ENCODE data around the gene OMA1.
"Not testable (repeated sequence)": the region's sequence is repeated elsewhere in the genome, so short reads cannot be mapped to it uniquely, and the experiment has no call there.

The OMA1 gene

GRCh38 chr1:58575551-58576324 is 29.2 kb upstream of the OMA1 start:
- no peak for DNase-seq
- in situ Hi-C loops (cut with HindIII; ENCODE audit: low pct_ligation_motif_present, low pct_unique_long_range_greater_than_20kb, low sequenced_read_pairs) = no loop called here

DNA sequence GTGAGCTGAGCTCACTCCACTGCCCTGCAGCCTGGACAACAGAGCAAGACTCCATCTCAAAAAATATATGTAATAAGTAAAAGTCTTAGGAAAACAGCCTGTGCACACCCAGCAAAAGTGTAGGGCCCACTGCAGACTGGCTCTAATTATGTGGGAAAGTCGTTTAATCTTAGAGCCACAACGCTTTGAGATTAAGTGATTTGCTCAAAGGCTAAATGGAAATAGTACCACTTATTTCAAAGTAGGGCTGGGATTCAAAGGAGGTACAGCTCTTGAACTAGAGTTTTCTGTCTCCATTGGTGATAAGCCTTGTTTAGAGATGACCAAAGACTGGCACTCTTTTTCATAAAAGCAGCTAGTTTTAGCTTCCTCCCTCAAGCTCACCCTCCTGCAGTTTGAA is 28.3 kb upstream of the OMA1 start:
- no peak for DNase-seq
- in situ Hi-C loops (cut with HindIII; ENCODE audit: low pct_ligation_motif_present, low pct_unique_long_range_greater_than_20kb, low sequenced_read_pairs) = no loop called here

- in situ Hi-C loops (cut with HindIII; ENCODE audit: low pct_ligation_motif_present, low pct_unique_long_range_greater_than_20kb, low sequenced_read_pairs) = no loop called here
- DNase-seq = peak; percentile 6
These were observed 27.4 kb upstream of the OMA1 start for GRCh38 chr1:58573705-58574591.

GRCh38 chr1:58573138-58573537 is 26.6 kb upstream of the OMA1 start:
- DNase-seq = no peak
- in situ Hi-C loops (cut with HindIII; ENCODE audit: low pct_ligation_motif_present, low pct_unique_long_range_greater_than_20kb, low sequenced_read_pairs) = no loop called here

DNA sequence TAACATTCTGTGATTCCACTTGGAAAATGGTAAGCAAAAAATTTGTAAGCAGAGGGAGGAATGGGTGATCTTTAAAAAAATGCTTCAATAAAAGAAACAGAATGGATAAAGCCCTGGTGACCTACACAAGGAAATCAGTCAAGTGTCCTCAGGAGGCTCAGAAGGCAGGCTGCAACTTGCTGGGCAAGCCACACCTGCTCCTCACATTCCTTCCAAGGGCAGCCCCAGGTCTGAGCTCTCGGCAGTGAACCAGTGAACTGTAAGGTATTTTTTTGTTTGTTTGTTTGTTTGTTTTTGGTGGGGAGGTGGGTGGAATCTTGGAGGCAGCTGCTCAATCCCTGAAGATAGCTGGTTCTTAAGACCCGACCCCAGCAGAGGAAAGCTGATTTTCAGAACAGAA is 26.2 kb upstream of the OMA1 start:
- DNase-seq = no peak
- in situ Hi-C loops (cut with HindIII; ENCODE audit: low pct_ligation_motif_present, low pct_unique_long_range_greater_than_20kb, low sequenced_read_pairs) = no loop called here

GRCh38 chr1:58571616-58572015 is 25.1 kb upstream of the OMA1 start:
- in situ Hi-C loops (cut with HindIII; ENCODE audit: low pct_ligation_motif_present, low pct_unique_long_range_greater_than_20kb, low sequenced_read_pairs) = no loop called here
- DNase-seq = no peak

DNA sequence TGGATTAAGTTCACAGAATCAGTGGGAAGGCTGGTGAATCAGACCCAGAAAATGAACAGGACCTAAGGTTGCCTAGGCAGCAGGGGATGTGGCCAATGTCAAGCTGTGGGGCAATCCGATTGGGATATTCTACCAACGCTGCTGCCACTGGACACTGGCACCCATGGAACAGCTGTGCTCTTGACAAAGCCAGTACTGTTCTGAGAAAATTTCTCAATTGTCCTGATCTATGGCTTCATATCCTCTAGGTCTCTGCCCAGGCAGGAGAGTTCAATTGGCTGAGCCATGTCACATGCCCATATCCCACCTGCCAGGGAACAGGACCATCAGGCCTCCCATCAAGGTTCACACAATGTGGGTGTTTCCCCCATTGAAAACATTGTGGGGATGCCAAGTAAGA is 24.3 kb upstream of the OMA1 start:
- DNase-seq = no peak
- in situ Hi-C loops (cut with HindIII; ENCODE audit: low pct_ligation_motif_present, low pct_unique_long_range_greater_than_20kb, low sequenced_read_pairs) = no loop called here

DNA sequence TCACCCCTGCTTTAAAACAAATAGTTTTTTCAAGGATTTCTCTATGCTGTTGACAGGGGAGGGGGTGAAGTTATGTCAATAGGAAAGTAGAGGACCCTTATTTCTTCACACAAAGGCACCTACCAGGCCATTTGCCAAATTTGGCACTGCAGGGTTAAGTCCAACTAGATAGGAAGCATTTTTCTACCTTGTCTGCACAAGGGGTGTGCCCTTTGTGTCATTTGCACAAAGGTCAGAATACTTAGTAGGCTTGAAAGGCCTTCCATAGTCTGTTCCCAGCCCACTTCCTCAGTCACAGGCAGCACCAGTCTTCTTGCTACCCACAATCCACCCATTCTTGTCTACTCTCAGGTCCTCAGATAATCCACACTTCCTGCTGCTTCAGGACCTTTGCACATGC is 23.6 kb upstream of the OMA1 start:
- DNase-seq = no peak
- in situ Hi-C loops (cut with HindIII; ENCODE audit: low pct_ligation_motif_present, low pct_unique_long_range_greater_than_20kb, low sequenced_read_pairs) = no loop called here

- no peak for DNase-seq
- in situ Hi-C loops (cut with HindIII; ENCODE audit: low pct_ligation_motif_present, low pct_unique_long_range_greater_than_20kb, low sequenced_read_pairs) = no loop called here
These were observed 22.4 kb upstream of the OMA1 start for GRCh38 chr1:58568911-58569310.

DNA sequence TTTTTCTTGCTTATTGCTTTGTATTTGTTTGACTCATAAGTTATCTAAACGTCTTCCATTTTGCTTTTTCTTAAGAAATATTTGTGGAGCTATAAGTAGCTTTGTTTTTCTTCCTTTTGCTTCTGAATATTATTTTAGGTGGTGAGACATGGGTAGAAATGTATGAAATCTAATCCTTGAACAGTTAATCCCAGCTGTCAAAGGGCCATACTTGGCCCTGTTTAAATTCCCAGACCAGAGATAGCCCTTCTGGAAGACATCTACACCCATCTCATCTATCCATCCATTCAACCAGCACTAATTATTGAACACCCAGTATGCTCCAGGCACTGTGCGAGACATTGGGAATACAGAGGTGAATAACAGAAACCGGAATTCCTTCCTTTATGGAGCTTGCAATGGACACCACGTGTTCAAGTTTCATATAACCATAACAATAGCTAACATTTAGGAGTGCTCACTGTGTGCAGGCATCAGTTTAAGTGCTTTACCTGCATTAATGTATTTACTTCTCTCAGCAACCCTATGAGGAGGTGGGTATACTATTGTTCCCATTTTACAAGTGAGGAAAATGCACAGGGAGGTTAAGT is 21.8 kb upstream of the OMA1 start:
- in situ Hi-C loops (cut with HindIII; ENCODE audit: low pct_ligation_motif_present, low pct_unique_long_range_greater_than_20kb, low sequenced_read_pairs) = no loop called here
- no peak for DNase-seq

- in situ Hi-C loops (cut with HindIII; ENCODE audit: low pct_ligation_motif_present, low pct_unique_long_range_greater_than_20kb, low sequenced_read_pairs) = no loop called here
- DNase-seq = no peak
These were observed 19.8 kb upstream of the OMA1 start for GRCh38 chr1:58566339-58566738.

DNA sequence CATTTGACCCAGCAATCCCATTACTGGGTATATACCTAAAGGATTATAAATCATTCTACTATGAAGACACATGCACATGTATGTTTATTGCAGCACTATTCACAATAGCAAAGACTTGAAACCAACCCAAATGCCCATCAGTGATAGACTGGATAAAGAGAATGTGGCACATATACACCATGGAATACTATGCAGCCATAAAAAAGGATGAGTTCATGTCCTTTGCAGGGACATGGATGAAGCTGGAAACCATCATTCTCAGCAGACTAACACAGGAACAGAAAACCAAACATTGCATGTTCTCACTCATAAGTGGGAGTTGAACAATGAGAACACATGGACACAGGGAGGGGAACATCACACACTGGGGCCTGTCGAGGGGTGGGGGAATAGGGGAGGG is 17.2 kb upstream of the OMA1 start:
- DNase-seq; in situ Hi-C loops (cut with HindIII; ENCODE audit: low pct_ligation_motif_present, low pct_unique_long_range_greater_than_20kb, low sequenced_read_pairs): not testable (repeated sequence)

DNA sequence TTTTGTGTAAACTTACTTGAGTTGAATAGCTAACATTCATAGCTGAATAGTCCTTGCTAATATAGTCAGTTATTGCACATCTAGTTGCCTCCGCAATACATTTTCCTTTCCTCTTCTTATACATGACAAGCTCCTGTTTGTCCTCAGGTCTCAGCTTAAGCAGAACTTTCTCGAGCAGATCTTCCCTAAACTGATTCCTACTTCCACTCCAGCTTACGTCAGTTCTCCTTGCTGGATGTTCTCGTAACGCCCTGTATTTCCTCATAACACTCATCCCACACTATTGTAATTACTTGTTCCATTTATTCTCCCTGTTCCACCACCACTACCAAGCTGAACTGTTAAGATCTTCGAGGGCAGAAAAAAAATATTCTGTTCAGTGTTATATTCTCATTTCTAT is 15.1 kb upstream of the OMA1 start:
- no peak for DNase-seq
- in situ Hi-C loops (cut with HindIII; ENCODE audit: low pct_ligation_motif_present, low pct_unique_long_range_greater_than_20kb, low sequenced_read_pairs) = no loop called here

GRCh38 chr1:58555393-58555792 is 8.9 kb upstream of the OMA1 start:
- DNase-seq = no peak
- in situ Hi-C loops (cut with HindIII; ENCODE audit: low pct_ligation_motif_present, low pct_unique_long_range_greater_than_20kb, low sequenced_read_pairs) = no loop called here

GRCh38 chr1:58551186-58552140 is 4.9 kb upstream of the OMA1 start:
- DNase-seq = no peak
- in situ Hi-C loops (cut with HindIII; ENCODE audit: low pct_ligation_motif_present, low pct_unique_long_range_greater_than_20kb, low sequenced_read_pairs) = no loop called here

GRCh38 chr1:58549291-58549690 is 2.8 kb upstream of the OMA1 start:
- in situ Hi-C loops (cut with HindIII; ENCODE audit: low pct_ligation_motif_present, low pct_unique_long_range_greater_than_20kb, low sequenced_read_pairs) = not testable (repeated sequence)

DNA sequence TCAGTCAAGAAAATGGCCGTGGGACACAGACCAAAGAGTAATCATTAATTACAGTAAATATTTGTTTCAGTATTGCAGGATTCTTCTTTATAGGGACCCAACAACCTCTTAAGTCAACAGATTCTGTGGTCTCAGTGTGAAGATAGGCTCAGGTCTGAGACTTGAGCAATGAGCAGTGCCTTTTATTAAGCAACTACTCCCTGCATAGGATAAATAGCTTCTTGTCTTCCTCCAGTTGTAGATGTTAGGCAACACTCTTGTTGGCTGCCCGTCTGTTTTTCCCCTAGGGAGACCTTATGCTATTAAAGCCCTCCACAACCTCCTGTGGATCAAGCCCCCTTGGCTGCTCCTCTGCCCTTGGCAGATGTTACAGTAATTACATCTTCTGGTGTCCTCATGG is 1.8 kb upstream of the OMA1 start:
- in situ Hi-C loops (cut with HindIII; ENCODE audit: low pct_ligation_motif_present, low pct_unique_long_range_greater_than_20kb, low sequenced_read_pairs) = no loop called here
- DNase-seq = no peak

More at GRCh38 chr1:58549291-58549690, 2.8 kb upstream of the OMA1 start:
- DNase-seq = not testable (repeated sequence)
